Erythroblast (primary cell): ENCODE results near the gene NRG2.

Experiments
- GATA1 ChIP-seq: IDR thresholded peaks from 2 replicates; pipeline ENCODE4 v1.6.1; 2011; ENCODE audit warnings: low read depth, mild to moderate bottlenecking, control low read depth, low read length, moderate library complexity
- POLR2A ChIP-seq: IDR thresholded peaks from 2 replicates; pipeline ENCODE4 v1.6.1; 2011; ENCODE audit warnings: mild to moderate bottlenecking, low read length

- TF ChIP-seq POLR2A (no peak), GATA1 (no peak)
Observed at GRCh38 chr5:139844472-139845145, 198.5 kb downstream of the NRG2 start.
